ENCODE data around the gene CRY2. TPM values are rescaled to one million over a fixed set of nuclear protein-coding genes. Genes with fewer than 3 reads are reported as not detected.

CRY2 gene
- total and polyA plus RNA-seq, 2 experiments from 2014 or later: 9.5 to 15.4 TPM

- H4K20me1 ChIP-seq (replicated peaks; ENCODE audit: insufficient read depth): no peaks in the 10 kb centered on the region
- H3K36me3 ChIP-seq (ENCODE audit: insufficient read depth): no peaks in the 10 kb centered on the region
- H3K9me2 ChIP-seq (ENCODE audit: insufficient read depth): no peaks in the 10 kb centered on the region
- ATAC-seq (no peak), DNase-seq (ENCODE audit: low spot score) (no peak)
- H3K4me1 ChIP-seq (ENCODE audit: insufficient read depth): no peaks in the 10 kb centered on the region
- Mint-ChIP-seq H3K9me3 (no peaks in the 10 kb centered on the region), H3K4me3 (no peak overlapping the region), H3K4me1 (peaks cover 8% of the 10 kb centered on the region; the same call in 2 of the 3 replicates), H3K27me3 (ENCODE audit: insufficient read depth, low read depth, poor library complexity) (peaks cover 3% of the 10 kb centered on the region), H3K36me3 (ENCODE audit: low read depth) (no peaks in the 10 kb centered on the region), H3K27ac (no peak overlapping the region)
- H3K27me3 ChIP-seq (ENCODE audit: insufficient read depth): no peaks in the 10 kb centered on the region
- H3K27ac ChIP-seq (ENCODE audit: low read depth): no peak overlapping the region
- H3F3A ChIP-seq (replicated peaks; ENCODE audit: low read depth): no peaks in the 10 kb centered on the region
- H3K4me3 ChIP-seq: no peak overlapping the region
- no peaks in the 10 kb centered on the region for H3K79me2 ChIP-seq (replicated peaks; ENCODE audit: insufficient read depth)
- H2AFZ ChIP-seq: peak overlapping the region; percentile 43; the same call in 1 of the 2 replicates
- no peak overlapping the region for H3K4me2 ChIP-seq
- TF ChIP-seq ETS1 (IDR thresholded peaks at IDR 0.05): no peak
- no peak for TF ChIP-seq ZNF462 (CRISPR knock-in tag; IDR thresholded peaks at IDR 0.05)
- no peak for TF ChIP-seq NANOG (IDR thresholded peaks at IDR 0.05; ENCODE audit: borderline replicate concordance)
- TF ChIP-seq JUNB (IDR thresholded peaks at IDR 0.05; ENCODE audit: unreplicated experiment): no peak
- TF ChIP-seq CTCF (conservative IDR thresholded peaks at IDR 0.05; ENCODE audit: low read depth in 2 of 2): no peak
- no peak for TF ChIP-seq REST (IDR thresholded peaks at IDR 0.05; ENCODE audit: unreplicated experiment)
- TF ChIP-seq ZNF331 (CRISPR knock-in tag; IDR thresholded peaks at IDR 0.05; ENCODE audit: low read depth): no peak
- no peak for TF ChIP-seq EZH2 (IDR thresholded peaks at IDR 0.05; ENCODE audit: low read depth, unreplicated experiment)
- TF ChIP-seq POLR2AphosphoS5 (IDR thresholded peaks at IDR 0.05; ENCODE audit: low read depth): no peak
- TF ChIP-seq STAT1 (IDR thresholded peaks at IDR 0.05; ENCODE audit: unreplicated experiment): no peak
- TF ChIP-seq CREB1 (CRISPR knock-in tag; IDR thresholded peaks at IDR 0.05; ENCODE audit: low read depth): no peak
- no peak for TF ChIP-seq ZNF114 (CRISPR knock-in tag; IDR thresholded peaks at IDR 0.05)
- TF ChIP-seq EZH2phosphoT487 (IDR thresholded peaks at IDR 0.05; ENCODE audit: unreplicated experiment): no peak
Observed at GRCh38 chr11:45834298-45834756, 12.9 kb upstream of the CRY2 start.

All from GM23338 (cell line).